ENCODE measurements around the gene SHPK. TPM values are rescaled to one million over a fixed set of nuclear protein-coding genes. Genes with fewer than 3 reads are reported as not detected.

Gene SHPK
- total RNA-seq, 5 donors from 2014 or later (not counting 1 experiment from before 2014, with no cell fraction given), result 6.4 to 12.3 (median 10.5) TPM

DNA sequence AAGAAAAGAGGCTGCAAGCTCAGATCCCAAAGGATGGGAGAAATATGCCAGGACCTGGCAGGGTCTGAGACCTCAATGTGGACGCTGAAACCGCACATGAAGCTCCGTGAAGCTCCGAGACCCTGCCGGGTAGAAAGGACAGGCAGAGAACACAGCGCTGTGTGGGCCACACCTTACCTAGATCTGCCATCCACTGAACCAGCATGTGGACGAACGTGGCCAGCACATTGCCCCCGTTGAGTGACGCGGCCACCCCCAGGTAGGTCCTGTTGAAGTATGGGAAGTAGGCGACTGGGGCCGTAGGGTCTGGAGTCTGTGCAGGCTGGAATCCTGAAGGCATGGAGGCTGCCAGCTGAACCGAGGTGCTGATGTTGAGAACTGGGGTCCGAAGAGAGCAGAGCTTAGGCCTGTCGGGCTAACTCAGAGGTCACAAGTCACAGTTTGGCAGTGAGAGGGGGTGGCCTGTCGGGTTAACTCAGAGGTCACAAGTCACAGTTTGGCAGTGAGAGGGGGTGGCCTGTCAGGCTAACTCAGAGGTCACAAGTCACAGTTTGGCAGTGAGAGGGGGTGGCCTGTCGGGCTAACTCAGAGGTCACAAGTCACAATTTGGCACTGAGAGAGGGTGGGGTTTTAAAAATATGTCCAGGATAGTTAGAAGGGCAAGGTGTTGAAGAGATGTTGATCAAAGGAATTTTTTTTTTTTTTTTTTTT, 20.7 kb downstream of the SHPK start:
- no peak overlapping the region for H3K4me3 ChIP-seq (ENCODE audit: control insufficient read depth in 1 of 2, extremely low read depth in 1 of 2, low read length in 1 of 2)
- H3K36me3 ChIP-seq (ENCODE audit: control insufficient read depth in 2 of 2, extremely low read depth in 1 of 2, insufficient read depth in 1 of 2, low read length in 1 of 2), result peaks cover 16 to 41% of the 10 kb centered on the region in 2 donors
- no peaks in the 10 kb centered on the region for H3K4me1 ChIP-seq (ENCODE audit: control insufficient read depth in 1 of 2, extremely low read depth in 1 of 2, insufficient read depth in 2 of 2, low read length in 2 of 2)
- peaks cover 50% of the 10 kb centered on the region for H3K36me3 Mint-ChIP-seq
- H3K27ac Mint-ChIP-seq, result no peak overlapping the region
- CTCF ChIA-PET, result no interaction called here
- POLR2A ChIA-PET, result no interaction called here
- DNase-seq (no peak), ATAC-seq (replicated peaks in 1 of 4) (no peak)
- 97% methylated on average over 9 of the region's 18 CpGs for WGBS (ENCODE audit: insufficient coverage)
- no peaks in the 10 kb centered on the region for H3K9me3 ChIP-seq
- H3K27ac ChIP-seq (ENCODE audit: low read length), result no peak overlapping the region
- no peaks in the 10 kb centered on the region for H3K27me3 ChIP-seq (replicated peaks in 1 of 2; ENCODE audit: control insufficient read depth in 2 of 2, extremely low read depth in 1 of 2, insufficient read depth in 2 of 2, low read length in 1 of 2)
- H3K4me1 Mint-ChIP-seq, result no peaks in the 10 kb centered on the region
- no peak overlapping the region for H3K4me3 Mint-ChIP-seq
- no peaks in the 10 kb centered on the region for H3K27me3 Mint-ChIP-seq
- peaks cover 0 to 6% (median 5%) of the 10 kb centered on the region in 3 donors for H3K9me3 Mint-ChIP-seq

DNA sequence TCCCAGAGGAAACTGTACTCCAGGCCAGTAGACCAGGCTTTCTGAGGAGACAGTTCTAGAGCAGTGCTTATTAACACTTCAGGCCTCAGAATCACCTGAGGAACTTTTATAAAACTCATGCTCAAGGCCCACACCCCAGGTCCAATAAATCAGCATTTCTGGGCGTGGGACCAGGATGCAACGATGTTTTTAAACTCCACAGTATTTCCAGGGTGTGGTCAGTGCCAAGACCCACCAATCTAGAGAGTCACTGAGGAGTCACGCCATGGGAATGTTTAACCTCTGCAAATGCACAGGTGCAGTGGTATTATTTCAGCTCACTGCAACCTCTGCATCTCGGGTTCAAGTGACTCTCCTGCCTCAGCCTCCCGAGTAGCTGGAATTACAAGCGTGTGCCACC, 22.9 kb downstream of the SHPK start:
- DNase-seq (no peak), ATAC-seq (replicated peaks in 1 of 4) (no peak)
- Histone ChIP-seq H3K4me3 (ENCODE audit: control insufficient read depth in 1 of 2, extremely low read depth in 1 of 2, low read length in 1 of 2) (no peak overlapping the region), H3K9me3 (no peaks in the 10 kb centered on the region), H3K4me1 (ENCODE audit: control insufficient read depth in 1 of 2, extremely low read depth in 1 of 2, insufficient read depth in 2 of 2, low read length in 2 of 2) (no peaks in the 10 kb centered on the region), H3K27me3 (replicated peaks in 1 of 2; ENCODE audit: control insufficient read depth in 2 of 2, extremely low read depth in 1 of 2, insufficient read depth in 2 of 2, low read length in 1 of 2) (no peaks in the 10 kb centered on the region), H3K36me3 (ENCODE audit: control insufficient read depth in 2 of 2, extremely low read depth in 1 of 2, insufficient read depth in 1 of 2, low read length in 1 of 2) (peaks cover 28 to 42% of the 10 kb centered on the region in 2 donors), H3K27ac (ENCODE audit: low read length) (no peak overlapping the region)
- ChIA-PET POLR2A (no interaction called here), CTCF (no interaction called here)
- 91% methylated on average over 5 of the region's 6 CpGs for WGBS (ENCODE audit: insufficient coverage)
- H3K4me3 Mint-ChIP-seq, result no peak overlapping the region
- H3K27ac Mint-ChIP-seq, result no peak overlapping the region
- peaks cover 46% of the 10 kb centered on the region for H3K36me3 Mint-ChIP-seq
- peaks cover 0 to 6% (median 5%) of the 10 kb centered on the region in 3 donors for H3K9me3 Mint-ChIP-seq
- H3K4me1 Mint-ChIP-seq, result no peaks in the 10 kb centered on the region
- no peaks in the 10 kb centered on the region for H3K27me3 Mint-ChIP-seq

DNA sequence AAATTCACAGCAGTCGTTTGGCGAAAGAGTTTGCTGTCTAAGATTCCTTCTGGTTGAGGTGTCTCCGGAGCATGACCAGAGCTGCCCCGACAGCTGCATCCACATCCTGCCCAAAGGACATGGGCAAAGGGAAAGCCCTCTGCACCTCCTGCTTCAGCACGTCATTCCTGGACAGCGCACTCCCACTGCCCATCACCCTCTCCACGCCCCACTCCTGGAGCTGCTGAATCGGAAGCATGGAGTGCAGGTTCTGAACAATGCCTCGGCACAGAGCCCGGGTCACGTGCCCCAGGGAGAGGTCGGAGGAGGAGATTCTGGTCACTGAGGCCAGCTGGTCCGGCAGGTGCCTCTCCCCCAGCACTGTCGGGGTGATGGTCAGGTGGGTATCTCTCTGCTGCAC, 25.5 kb downstream of the SHPK start:
- CTCF ChIA-PET, result no interaction called here
- H3K4me3 ChIP-seq (ENCODE audit: control insufficient read depth in 1 of 2, extremely low read depth in 1 of 2, low read length in 1 of 2), result no peak overlapping the region
- POLR2A ChIA-PET, result no interaction called here
- H3K9me3 Mint-ChIP-seq, result no peaks in the 10 kb centered on the region
- no peak overlapping the region for H3K4me3 Mint-ChIP-seq
- ATAC-seq (replicated peaks in 1 of 4), result no peak
- H3K27ac Mint-ChIP-seq, result no peak overlapping the region
- H3K36me3 Mint-ChIP-seq, result peaks cover 27% of the 10 kb centered on the region
- H3K9me3 ChIP-seq, result no peaks in the 10 kb centered on the region
- no peaks in the 10 kb centered on the region for H3K27me3 ChIP-seq (replicated peaks in 1 of 2; ENCODE audit: control insufficient read depth in 2 of 2, extremely low read depth in 1 of 2, insufficient read depth in 2 of 2, low read length in 1 of 2)
- no peaks in the 10 kb centered on the region for H3K4me1 ChIP-seq (ENCODE audit: control insufficient read depth in 1 of 2, extremely low read depth in 1 of 2, insufficient read depth in 2 of 2, low read length in 2 of 2)
- no peak for DNase-seq
- peaks cover 23 to 37% of the 10 kb centered on the region in 2 donors for H3K36me3 ChIP-seq (ENCODE audit: control insufficient read depth in 2 of 2, extremely low read depth in 1 of 2, insufficient read depth in 1 of 2, low read length in 1 of 2)
- no peaks in the 10 kb centered on the region for H3K27me3 Mint-ChIP-seq
- H3K27ac ChIP-seq (ENCODE audit: low read length), result no peak overlapping the region
- no peaks in the 10 kb centered on the region for H3K4me1 Mint-ChIP-seq
- 97% methylated on average over 14 of the region's 14 CpGs for WGBS (ENCODE audit: insufficient coverage)

DNA sequence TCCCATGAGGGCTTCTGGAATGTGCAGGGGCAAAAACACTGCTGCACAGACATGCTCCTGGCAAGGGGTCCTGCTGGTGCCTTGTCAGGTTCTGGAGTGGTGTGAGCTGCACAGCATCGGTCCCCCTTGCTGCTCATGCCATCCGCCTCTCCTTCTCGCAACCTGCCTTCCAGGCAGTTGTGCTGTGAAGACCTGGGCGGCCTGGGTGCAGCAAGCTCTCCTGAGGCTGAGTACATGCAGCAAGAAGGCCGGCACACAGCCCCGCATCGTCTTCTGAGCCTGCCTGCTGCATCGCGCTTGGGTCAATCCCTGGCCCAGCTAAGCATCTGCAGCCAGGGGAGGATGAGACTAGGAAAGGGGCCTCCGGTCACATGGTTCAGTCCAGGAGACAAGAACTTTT, 26.4 kb downstream of the SHPK start:
- Histone ChIP-seq H3K36me3 (ENCODE audit: control insufficient read depth in 2 of 2, extremely low read depth in 1 of 2, insufficient read depth in 1 of 2, low read length in 1 of 2) (peaks cover 21 to 32% of the 10 kb centered on the region in 2 donors), H3K27ac (ENCODE audit: low read length) (no peak overlapping the region), H3K4me3 (ENCODE audit: control insufficient read depth in 1 of 2, extremely low read depth in 1 of 2, low read length in 1 of 2) (no peak overlapping the region), H3K27me3 (replicated peaks in 1 of 2; ENCODE audit: control insufficient read depth in 2 of 2, extremely low read depth in 1 of 2, insufficient read depth in 2 of 2, low read length in 1 of 2) (no peaks in the 10 kb centered on the region), H3K9me3 (no peaks in the 10 kb centered on the region), H3K4me1 (ENCODE audit: control insufficient read depth in 1 of 2, extremely low read depth in 1 of 2, insufficient read depth in 2 of 2, low read length in 2 of 2) (no peaks in the 10 kb centered on the region)
- Mint-ChIP-seq H3K4me3 (no peak overlapping the region), H3K27ac (no peak overlapping the region), H3K4me1 (no peaks in the 10 kb centered on the region), H3K9me3 (no peaks in the 10 kb centered on the region), H3K36me3 (peaks cover 24% of the 10 kb centered on the region), H3K27me3 (no peaks in the 10 kb centered on the region)
- ChIA-PET POLR2A (no interaction called here), CTCF (no interaction called here)
- DNase-seq, result no peak
- ATAC-seq (replicated peaks in 1 of 4), result no peak
- WGBS (ENCODE audit: insufficient coverage), result 94% methylated on average over 10 of the region's 10 CpGs

DNA sequence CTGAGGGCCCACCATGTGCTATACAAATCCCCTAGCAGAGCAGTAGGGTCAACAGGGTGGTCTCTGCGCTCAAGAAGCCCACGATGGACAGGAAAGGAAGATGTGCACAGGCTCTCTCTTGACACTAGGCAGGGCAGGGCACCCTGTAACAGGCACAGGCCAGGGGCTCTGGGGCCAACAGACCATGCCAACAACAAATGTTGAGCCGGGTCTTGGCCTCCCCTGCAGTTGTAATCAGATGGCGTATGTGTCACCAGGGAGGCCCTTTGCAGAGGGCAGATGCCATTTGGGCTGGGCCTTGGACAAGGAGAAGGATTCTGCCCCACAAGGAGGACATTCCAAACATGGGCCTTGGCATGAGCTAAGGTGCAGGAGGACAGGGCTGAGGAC, 32.2 kb downstream of the SHPK start:
- Mint-ChIP-seq H3K27me3 (no peaks in the 10 kb centered on the region), H3K36me3 (peaks cover 15% of the 10 kb centered on the region), H3K9me3 (no peaks in the 10 kb centered on the region), H3K4me1 (peaks cover 0 to 2% (median 0%) of the 10 kb centered on the region in 3 donors), H3K4me3 (no peak overlapping the region), H3K27ac (no peak overlapping the region)
- H3K27ac ChIP-seq (ENCODE audit: low read length), result no peak overlapping the region
- H3K4me3 ChIP-seq (ENCODE audit: control insufficient read depth in 1 of 2, extremely low read depth in 1 of 2, low read length in 1 of 2), result no peak overlapping the region
- H3K36me3 ChIP-seq (ENCODE audit: control insufficient read depth in 2 of 2, extremely low read depth in 1 of 2, insufficient read depth in 1 of 2, low read length in 1 of 2), result peaks cover 7 to 9% of the 10 kb centered on the region in 2 donors
- H3K9me3 ChIP-seq, result no peaks in the 10 kb centered on the region
- WGBS (ENCODE audit: insufficient coverage), result 100% methylated on average over 4 of the region's 4 CpGs
- DNase-seq (no peak), ATAC-seq (replicated peaks in 1 of 4) (no peak)
- H3K27me3 ChIP-seq (replicated peaks in 1 of 2; ENCODE audit: control insufficient read depth in 2 of 2, extremely low read depth in 1 of 2, insufficient read depth in 2 of 2, low read length in 1 of 2), result no peaks in the 10 kb centered on the region
- POLR2A ChIA-PET, result no interaction called here
- CTCF ChIA-PET, result no interaction called here
- H3K4me1 ChIP-seq (ENCODE audit: control insufficient read depth in 1 of 2, extremely low read depth in 1 of 2, insufficient read depth in 2 of 2, low read length in 2 of 2), result no peaks in the 10 kb centered on the region

DNA sequence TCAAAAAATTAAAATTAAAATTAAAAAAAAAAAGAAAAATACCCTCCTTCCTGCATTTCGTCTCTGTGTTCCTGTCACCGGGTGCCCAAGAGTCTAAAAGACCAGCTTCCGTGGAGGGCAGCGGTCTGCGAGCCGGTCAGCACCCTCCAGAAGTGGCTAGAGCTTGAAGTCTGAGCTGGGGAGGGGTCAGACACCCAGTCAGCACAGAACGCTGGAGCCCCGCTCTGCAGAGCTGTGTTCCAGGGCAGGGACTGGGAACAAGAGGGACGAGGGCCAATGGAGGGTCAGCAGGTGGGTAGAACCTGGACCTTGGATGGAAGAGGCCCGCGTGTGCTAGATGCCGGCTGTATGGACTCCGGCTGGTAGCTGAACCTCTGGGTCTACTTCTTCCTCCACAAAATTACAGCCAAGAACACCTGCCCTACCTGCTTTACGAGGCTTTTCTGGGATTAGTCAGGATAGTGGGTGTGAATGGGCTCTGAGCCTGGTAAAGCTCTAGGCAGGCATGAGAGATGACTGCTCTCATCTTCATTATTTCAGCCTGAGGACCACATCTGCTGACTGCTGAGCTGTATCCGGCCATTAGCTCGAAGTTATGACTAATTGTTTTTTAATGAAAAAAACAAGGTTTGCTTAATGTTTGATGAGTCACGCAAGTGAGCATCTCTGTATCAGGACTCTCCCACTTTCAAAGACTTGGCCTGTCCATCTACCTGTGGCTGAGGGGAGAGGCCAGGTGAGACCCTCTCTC, 32.8 kb downstream of the SHPK start:
- no peak for ATAC-seq (replicated peaks in 1 of 4)
- Histone ChIP-seq H3K9me3 (no peaks in the 10 kb centered on the region), H3K36me3 (ENCODE audit: control insufficient read depth in 2 of 2, extremely low read depth in 1 of 2, insufficient read depth in 1 of 2, low read length in 1 of 2) (peaks cover 7 to 9% of the 10 kb centered on the region in 2 donors), H3K4me1 (ENCODE audit: control insufficient read depth in 1 of 2, extremely low read depth in 1 of 2, insufficient read depth in 2 of 2, low read length in 2 of 2) (no peaks in the 10 kb centered on the region), H3K27ac (ENCODE audit: low read length) (no peak overlapping the region), H3K27me3 (replicated peaks in 1 of 2; ENCODE audit: control insufficient read depth in 2 of 2, extremely low read depth in 1 of 2, insufficient read depth in 2 of 2, low read length in 1 of 2) (no peaks in the 10 kb centered on the region), H3K4me3 (ENCODE audit: control insufficient read depth in 1 of 2, extremely low read depth in 1 of 2, low read length in 1 of 2) (no peak overlapping the region)
- Mint-ChIP-seq H3K27me3 (no peaks in the 10 kb centered on the region), H3K9me3 (no peaks in the 10 kb centered on the region), H3K36me3 (peaks cover 12% of the 10 kb centered on the region), H3K4me1 (peaks cover 0 to 2% (median 0%) of the 10 kb centered on the region in 3 donors), H3K27ac (no peak overlapping the region), H3K4me3 (no peak overlapping the region)
- WGBS (ENCODE audit: insufficient coverage), result 100% methylated on average over 7 of the region's 17 CpGs
- POLR2A ChIA-PET, result no interaction called here
- CTCF ChIA-PET, result interaction anchor here in 1 of 2 donors (0.6 to 0.9 kb wide), 2 partner anchors 223 to 640 kb away, joined by 3 to 6 read pairs; no protein-coding TSS in a partner anchor
- DNase-seq, result no peak
